Esophagus muscularis mucosa (tissue), 4 donors: ENCODE results near the gene RBM28.

ENCODE experiments used
- EP300 ChIP-seq: sonication (generic); formaldehyde crosslinking; IDR thresholded peaks from one replicate; pipeline ENCODE4 v1.6.1; 2017; ENCODE audit warnings: antibody characterized with exemption
- POLR2A ChIP-seq: fragments of 450-650 bp; IDR thresholded peaks from one replicate; pipeline ENCODE4 v1.6.1; 2017; ENCODE audit warnings: antibody characterized with exemption, moderate library complexity, mild to moderate bottlenecking, low read depth
- POLR2AphosphoS5 ChIP-seq, 2 donors: sonication (generic); formaldehyde crosslinking; IDR thresholded peaks; one replicate each; pipeline ENCODE4 v1.6.1; 2017; ENCODE audit warnings: antibody characterized with exemption in 2 of 2
- TF ChIP-seq, protein P1 (sequence below), 3 experiments: fragments of 200-600 bp in 2 of 3; fragments of 450-650 bp in 1 of 3; sonication (generic) in 2 of 3; IDR thresholded peaks; one replicate each; pipeline ENCODE4 v1.5.1; 2017 to 2019; ENCODE audit warnings: antibody characterized with exemption in 3 of 3, mild to moderate bottlenecking in 2 of 3, moderate library complexity in 1 of 3

GRCh38 chr7:128251337-128251736 lies 92.4 kb downstream of the RBM28 start:
- TF ChIP-seq, protein P1, sequence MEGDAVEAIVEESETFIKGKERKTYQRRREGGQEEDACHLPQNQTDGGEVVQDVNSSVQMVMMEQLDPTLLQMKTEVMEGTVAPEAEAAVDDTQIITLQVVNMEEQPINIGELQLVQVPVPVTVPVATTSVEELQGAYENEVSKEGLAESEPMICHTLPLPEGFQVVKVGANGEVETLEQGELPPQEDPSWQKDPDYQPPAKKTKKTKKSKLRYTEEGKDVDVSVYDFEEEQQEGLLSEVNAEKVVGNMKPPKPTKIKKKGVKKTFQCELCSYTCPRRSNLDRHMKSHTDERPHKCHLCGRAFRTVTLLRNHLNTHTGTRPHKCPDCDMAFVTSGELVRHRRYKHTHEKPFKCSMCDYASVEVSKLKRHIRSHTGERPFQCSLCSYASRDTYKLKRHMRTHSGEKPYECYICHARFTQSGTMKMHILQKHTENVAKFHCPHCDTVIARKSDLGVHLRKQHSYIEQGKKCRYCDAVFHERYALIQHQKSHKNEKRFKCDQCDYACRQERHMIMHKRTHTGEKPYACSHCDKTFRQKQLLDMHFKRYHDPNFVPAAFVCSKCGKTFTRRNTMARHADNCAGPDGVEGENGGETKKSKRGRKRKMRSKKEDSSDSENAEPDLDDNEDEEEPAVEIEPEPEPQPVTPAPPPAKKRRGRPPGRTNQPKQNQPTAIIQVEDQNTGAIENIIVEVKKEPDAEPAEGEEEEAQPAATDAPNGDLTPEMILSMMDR (IDR thresholded peaks at IDR 0.05): no peak
- TF ChIP-seq POLR2AphosphoS5 (IDR thresholded peaks at IDR 0.05) (no peak), POLR2A (no peak), EP300 (no peak)
